Measurements from ENCODE around the gene ADAMTS15.

Gene ADAMTS15

GRCh38 chr11:130409594-130410388 lies 38.7 kb upstream of the ADAMTS15 start:
- no peak overlapping the region for H2AK5ac ChIP-seq (ENCODE audit: low read length, severe bottlenecking)
- no peak overlapping the region for H2BK5ac ChIP-seq (ENCODE audit: low read depth, low read length, poor library complexity, severe bottlenecking)
- WGBS: 78% methylated on average over 4 of the region's 7 CpGs
- no peak overlapping the region for H3K4ac ChIP-seq (ENCODE audit: low read depth in 1 of 2, low read length in 2 of 2)
- no peak for DNase-seq
- peaks cover 0 to 65% of the 10 kb centered on the region in 2 experiments for H3K27me3 ChIP-seq (ENCODE audit: control insufficient read depth in 1 of 2, insufficient read depth in 1 of 2, low read length in 2 of 2)
- H3K9me3 ChIP-seq (ENCODE audit: control insufficient read depth, low read length): no peaks in the 10 kb centered on the region
- H3K4me1 ChIP-seq (ENCODE audit: control insufficient read depth, insufficient read depth, low read depth, low read length): peaks cover 11% of the 10 kb centered on the region
- H3K23ac ChIP-seq (ENCODE audit: low read length in 2 of 2): no peak overlapping the region
- no peak overlapping the region for H2BK15ac ChIP-seq (ENCODE audit: low read depth, poor library complexity, severe bottlenecking)
- H3K27ac ChIP-seq (ENCODE audit: low read length, poor library complexity, severe bottlenecking): no peak overlapping the region
- H2BK12ac ChIP-seq (ENCODE audit: low read length in 2 of 2): no peak overlapping the region
- no peak overlapping the region for H3K14ac ChIP-seq (ENCODE audit: low read length in 2 of 2)
- no peak overlapping the region for H3K4me3 ChIP-seq (ENCODE audit: insufficient read depth in 1 of 2, low read depth in 1 of 2, low read length in 2 of 2)
- no peak overlapping the region for H4K91ac ChIP-seq (ENCODE audit: low read length)
- H4K8ac ChIP-seq (ENCODE audit: low read length): no peak overlapping the region
- no peak overlapping the region for H3K9ac ChIP-seq (ENCODE audit: low read length)
- H3K18ac ChIP-seq (ENCODE audit: low read depth in 1 of 2, low read length in 2 of 2): no peak overlapping the region
- H3K4me2 ChIP-seq (ENCODE audit: low read length, poor library complexity, severe bottlenecking): no peak overlapping the region
- H2BK120ac ChIP-seq (ENCODE audit: low read depth, low read length): no peak overlapping the region
- H2AFZ ChIP-seq (ENCODE audit: low read depth, low read length): no peak overlapping the region
- H3K79me1 ChIP-seq (replicated peaks; ENCODE audit: low read length, poor library complexity, severe bottlenecking): no peaks in the 10 kb centered on the region
- peaks cover 0 to 3% of the 10 kb centered on the region in 2 experiments for H3K36me3 ChIP-seq (ENCODE audit: control insufficient read depth in 1 of 2, insufficient read depth in 2 of 2, low read depth in 1 of 2, low read length in 2 of 2)

GRCh38 chr11:130411223-130411622 lies 37.2 kb upstream of the ADAMTS15 start:
- H3K23ac ChIP-seq (ENCODE audit: low read length in 2 of 2): no peak overlapping the region
- DNase-seq: no peak
- H2AK5ac ChIP-seq (ENCODE audit: low read length, severe bottlenecking): no peak overlapping the region
- H3K9me3 ChIP-seq (ENCODE audit: control insufficient read depth, low read length): no peaks in the 10 kb centered on the region
- H3K14ac ChIP-seq (ENCODE audit: low read length in 2 of 2): no peak overlapping the region
- no peak overlapping the region for H3K27ac ChIP-seq (ENCODE audit: low read length, poor library complexity, severe bottlenecking)
- H3K4ac ChIP-seq (ENCODE audit: low read depth in 1 of 2, low read length in 2 of 2): no peak overlapping the region
- H3K36me3 ChIP-seq (ENCODE audit: control insufficient read depth in 1 of 2, insufficient read depth in 2 of 2, low read depth in 1 of 2, low read length in 2 of 2): peaks cover 0 to 3% of the 10 kb centered on the region in 2 experiments
- no peak overlapping the region for H3K4me3 ChIP-seq (ENCODE audit: insufficient read depth in 1 of 2, low read depth in 1 of 2, low read length in 2 of 2)
- no peak overlapping the region for H3K4me2 ChIP-seq (ENCODE audit: low read length, poor library complexity, severe bottlenecking)
- no peak overlapping the region for H4K91ac ChIP-seq (ENCODE audit: low read length)
- no peak overlapping the region for H3K18ac ChIP-seq (ENCODE audit: low read depth in 1 of 2, low read length in 2 of 2)
- H3K79me1 ChIP-seq (replicated peaks; ENCODE audit: low read length, poor library complexity, severe bottlenecking): no peaks in the 10 kb centered on the region
- no peak overlapping the region for H2BK15ac ChIP-seq (ENCODE audit: low read depth, poor library complexity, severe bottlenecking)
- H2BK12ac ChIP-seq (ENCODE audit: low read length in 2 of 2): no peak overlapping the region
- 85% methylated on average over 11 of the region's 11 CpGs for WGBS
- H2BK120ac ChIP-seq (ENCODE audit: low read depth, low read length): no peak overlapping the region
- no peak overlapping the region for H3K9ac ChIP-seq (ENCODE audit: low read length)
- no peak overlapping the region for H4K8ac ChIP-seq (ENCODE audit: low read length)
- H2BK5ac ChIP-seq (ENCODE audit: low read depth, low read length, poor library complexity, severe bottlenecking): no peak overlapping the region
- peaks cover 14% of the 10 kb centered on the region for H3K4me1 ChIP-seq (ENCODE audit: control insufficient read depth, insufficient read depth, low read depth, low read length)
- no peak overlapping the region for H2AFZ ChIP-seq (ENCODE audit: low read depth, low read length)
- H3K27me3 ChIP-seq (ENCODE audit: control insufficient read depth in 1 of 2, insufficient read depth in 1 of 2, low read length in 2 of 2): peaks cover 0 to 58% of the 10 kb centered on the region in 2 experiments

DNA sequence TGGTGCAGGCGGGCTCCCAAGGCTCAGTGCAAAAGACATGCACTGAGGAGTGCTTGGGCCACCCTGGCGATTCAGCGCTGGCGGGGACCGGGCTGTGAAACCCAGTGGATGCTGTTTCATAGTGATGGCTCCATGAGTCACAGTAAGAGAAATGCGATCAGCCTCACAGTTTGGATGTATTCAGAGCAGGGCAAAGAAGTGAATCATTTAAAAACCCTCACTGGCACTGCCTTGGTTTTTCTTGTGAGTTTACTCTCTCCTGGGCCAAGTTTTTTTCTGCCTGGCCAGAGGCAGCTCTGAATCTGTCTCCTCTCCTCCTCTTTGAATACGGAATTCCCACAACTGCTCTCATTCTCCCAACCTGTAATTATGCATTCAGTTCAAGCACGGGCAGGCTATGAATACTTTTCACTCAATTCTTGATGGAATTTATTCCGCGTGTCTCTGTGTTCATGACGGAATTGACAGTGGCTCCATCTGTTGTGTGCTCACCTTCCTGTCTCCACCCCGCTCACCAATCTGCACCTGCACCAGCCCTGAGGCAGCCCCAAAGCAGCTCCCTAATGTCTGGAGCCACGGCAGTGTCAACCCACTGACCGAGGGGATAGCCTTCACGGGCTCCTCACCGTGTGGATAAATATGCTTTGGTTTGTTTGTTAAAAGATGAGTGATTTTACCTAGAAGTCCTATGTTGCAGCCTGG lies 34.9 kb upstream of the ADAMTS15 start:
- peak; percentile 59 for DNase-seq
- 85% methylated on average over 16 of the region's 16 CpGs for WGBS
- Histone ChIP-seq H3K9ac (ENCODE audit: low read length) (no peak overlapping the region), H3K23ac (ENCODE audit: low read length in 2 of 2) (no peak overlapping the region), H3K4me1 (ENCODE audit: control insufficient read depth, insufficient read depth, low read depth, low read length) (peaks cover 15% of the 10 kb centered on the region), H4K91ac (ENCODE audit: low read length) (no peak overlapping the region), H2BK120ac (ENCODE audit: low read depth, low read length) (no peak overlapping the region), H3K9me3 (ENCODE audit: control insufficient read depth, low read length) (no peaks in the 10 kb centered on the region), H3K14ac (ENCODE audit: low read length in 2 of 2) (no peak overlapping the region), H3K4me2 (ENCODE audit: low read length, poor library complexity, severe bottlenecking) (no peak overlapping the region), H2BK15ac (ENCODE audit: low read depth, poor library complexity, severe bottlenecking) (no peak overlapping the region), H4K8ac (ENCODE audit: low read length) (peak overlapping the region; percentile 4), H3K36me3 (ENCODE audit: control insufficient read depth in 1 of 2, insufficient read depth in 2 of 2, low read depth in 1 of 2, low read length in 2 of 2) (peaks cover 0 to 3% of the 10 kb centered on the region in 2 experiments), H3K18ac (ENCODE audit: low read depth in 1 of 2, low read length in 2 of 2) (no peak overlapping the region), H3K4me3 (ENCODE audit: insufficient read depth in 1 of 2, low read depth in 1 of 2, low read length in 2 of 2) (no peak overlapping the region), H2BK12ac (ENCODE audit: low read length in 2 of 2) (no peak overlapping the region), H3K27ac (ENCODE audit: low read length, poor library complexity, severe bottlenecking) (no peak overlapping the region), H3K79me1 (replicated peaks; ENCODE audit: low read length, poor library complexity, severe bottlenecking) (no peaks in the 10 kb centered on the region), H2BK5ac (ENCODE audit: low read depth, low read length, poor library complexity, severe bottlenecking) (no peak overlapping the region), H3K27me3 (ENCODE audit: control insufficient read depth in 1 of 2, insufficient read depth in 1 of 2, low read length in 2 of 2) (peaks cover 0 to 55% of the 10 kb centered on the region in 2 experiments), H2AK5ac (ENCODE audit: low read length, severe bottlenecking) (no peak overlapping the region), H3K4ac (ENCODE audit: low read depth in 1 of 2, low read length in 2 of 2) (no peak overlapping the region), H2AFZ (ENCODE audit: low read depth, low read length) (peak overlapping the region; percentile 49)
